K562 (cell line): ENCODE measurements around the gene ODAD3. TPM values are rescaled to one million over a fixed set of nuclear protein-coding genes. Genes with fewer than 3 reads are reported as not detected.

Experiments used
- ILF3 ChIP-seq: fragments of 450-650 bp; IDR thresholded peaks from 2 replicates; pipeline ENCODE4 v1.6.1; 2018; ENCODE audit warnings: antibody characterized with exemption, mild to moderate bottlenecking, moderate library complexity, borderline replicate concordance
- MXI1 ChIP-seq: IDR thresholded peaks from 2 replicates; pipeline ENCODE4 v1.6.1; 2011; ENCODE audit warnings: low read depth, mild to moderate bottlenecking, improper control_type of control experiment, low read length
- SMAD2 ChIP-seq: fragments of 150-350 bp; IDR thresholded peaks from 2 replicates; pipeline ENCODE4 v1.6.1; 2014; ENCODE audit warnings: low read depth, mild to moderate bottlenecking, low read length
- TOE1 ChIP-seq, 2 experiments: fragments of 450-650 bp in 1 of 2; sonication (generic) in 1 of 2; formaldehyde crosslinking in 1 of 2; IDR thresholded peaks; 2 replicates each; pipeline versions ENCODE4 v1.7.1 to v1.8.0; 2016 to 2022; ENCODE audit warnings: borderline replicate concordance in 2 of 2, mild to moderate bottlenecking in 2 of 2, antibody characterized with exemption in 1 of 2, inconsistent platforms in 1 of 2, low read depth in 1 of 2, missing genetic modification reagents in 1 of 2, moderate library complexity in 1 of 2
- ZEB2 ChIP-seq: fragments of 450-650 bp; IDR thresholded peaks from 2 replicates; pipeline ENCODE4 v1.6.1; 2016
- polyA plus RNA-seq, 8 experiments: library from polyadenylated mRNA; depleted of rRNA in 4 of 8; stranded (reverse) in 5 of 8; unstranded in 3 of 8; fragments of >200 nt; fragmentation: Nextera tagmentation in 2 of 8; fragmentation: Illumina TruSeq in 1 of 8; extraction: Ambion mirVana in 2 of 8; extraction: Trizol in 1 of 8; gene quantifications; 2 replicates each; pipeline versions ENCODE4 v1.2.1 to v1.2.3, GENCODE V29; 2011 to 2014; ENCODE audit warnings: inconsistent platforms in 1 of 8, missing spikeins in 1 of 8
- total RNA-seq, 7 experiments: library from RNA; depleted of rRNA in 6 of 7; stranded (reverse); fragments of >200 nt in 6 of 7; fragmentation: Illumina TruSeq in 2 of 7; extraction: Trizol in 2 of 7; gene quantifications; 2 replicates each; pipeline versions ENCODE4 v1.2.1 to v1.2.3, GENCODE V29; 2011 to 2021; ENCODE audit warnings: low replicate concordance in 1 of 7
- TF ChIP-seq, protein P1 (sequence below): fragments of 450-650 bp; IDR thresholded peaks from 2 replicates; pipeline ENCODE4 v1.6.1; 2016; ENCODE audit warnings: low read depth
- TF ChIP-seq, protein P2 (sequence below): fragments of 450-650 bp; IDR thresholded peaks from 2 replicates; pipeline ENCODE4 v1.6.1; 2017; ENCODE audit warnings: antibody characterized with exemption

Gene ODAD3
- total and polyA plus RNA-seq, 9 of the 15 experiments (the other 6 are each of a cell fraction or from before 2014, with no cell fraction given), result 0.07 to 0.72 (median 0.14) TPM; not detected in 2

- TF ChIP-seq, protein P1, sequence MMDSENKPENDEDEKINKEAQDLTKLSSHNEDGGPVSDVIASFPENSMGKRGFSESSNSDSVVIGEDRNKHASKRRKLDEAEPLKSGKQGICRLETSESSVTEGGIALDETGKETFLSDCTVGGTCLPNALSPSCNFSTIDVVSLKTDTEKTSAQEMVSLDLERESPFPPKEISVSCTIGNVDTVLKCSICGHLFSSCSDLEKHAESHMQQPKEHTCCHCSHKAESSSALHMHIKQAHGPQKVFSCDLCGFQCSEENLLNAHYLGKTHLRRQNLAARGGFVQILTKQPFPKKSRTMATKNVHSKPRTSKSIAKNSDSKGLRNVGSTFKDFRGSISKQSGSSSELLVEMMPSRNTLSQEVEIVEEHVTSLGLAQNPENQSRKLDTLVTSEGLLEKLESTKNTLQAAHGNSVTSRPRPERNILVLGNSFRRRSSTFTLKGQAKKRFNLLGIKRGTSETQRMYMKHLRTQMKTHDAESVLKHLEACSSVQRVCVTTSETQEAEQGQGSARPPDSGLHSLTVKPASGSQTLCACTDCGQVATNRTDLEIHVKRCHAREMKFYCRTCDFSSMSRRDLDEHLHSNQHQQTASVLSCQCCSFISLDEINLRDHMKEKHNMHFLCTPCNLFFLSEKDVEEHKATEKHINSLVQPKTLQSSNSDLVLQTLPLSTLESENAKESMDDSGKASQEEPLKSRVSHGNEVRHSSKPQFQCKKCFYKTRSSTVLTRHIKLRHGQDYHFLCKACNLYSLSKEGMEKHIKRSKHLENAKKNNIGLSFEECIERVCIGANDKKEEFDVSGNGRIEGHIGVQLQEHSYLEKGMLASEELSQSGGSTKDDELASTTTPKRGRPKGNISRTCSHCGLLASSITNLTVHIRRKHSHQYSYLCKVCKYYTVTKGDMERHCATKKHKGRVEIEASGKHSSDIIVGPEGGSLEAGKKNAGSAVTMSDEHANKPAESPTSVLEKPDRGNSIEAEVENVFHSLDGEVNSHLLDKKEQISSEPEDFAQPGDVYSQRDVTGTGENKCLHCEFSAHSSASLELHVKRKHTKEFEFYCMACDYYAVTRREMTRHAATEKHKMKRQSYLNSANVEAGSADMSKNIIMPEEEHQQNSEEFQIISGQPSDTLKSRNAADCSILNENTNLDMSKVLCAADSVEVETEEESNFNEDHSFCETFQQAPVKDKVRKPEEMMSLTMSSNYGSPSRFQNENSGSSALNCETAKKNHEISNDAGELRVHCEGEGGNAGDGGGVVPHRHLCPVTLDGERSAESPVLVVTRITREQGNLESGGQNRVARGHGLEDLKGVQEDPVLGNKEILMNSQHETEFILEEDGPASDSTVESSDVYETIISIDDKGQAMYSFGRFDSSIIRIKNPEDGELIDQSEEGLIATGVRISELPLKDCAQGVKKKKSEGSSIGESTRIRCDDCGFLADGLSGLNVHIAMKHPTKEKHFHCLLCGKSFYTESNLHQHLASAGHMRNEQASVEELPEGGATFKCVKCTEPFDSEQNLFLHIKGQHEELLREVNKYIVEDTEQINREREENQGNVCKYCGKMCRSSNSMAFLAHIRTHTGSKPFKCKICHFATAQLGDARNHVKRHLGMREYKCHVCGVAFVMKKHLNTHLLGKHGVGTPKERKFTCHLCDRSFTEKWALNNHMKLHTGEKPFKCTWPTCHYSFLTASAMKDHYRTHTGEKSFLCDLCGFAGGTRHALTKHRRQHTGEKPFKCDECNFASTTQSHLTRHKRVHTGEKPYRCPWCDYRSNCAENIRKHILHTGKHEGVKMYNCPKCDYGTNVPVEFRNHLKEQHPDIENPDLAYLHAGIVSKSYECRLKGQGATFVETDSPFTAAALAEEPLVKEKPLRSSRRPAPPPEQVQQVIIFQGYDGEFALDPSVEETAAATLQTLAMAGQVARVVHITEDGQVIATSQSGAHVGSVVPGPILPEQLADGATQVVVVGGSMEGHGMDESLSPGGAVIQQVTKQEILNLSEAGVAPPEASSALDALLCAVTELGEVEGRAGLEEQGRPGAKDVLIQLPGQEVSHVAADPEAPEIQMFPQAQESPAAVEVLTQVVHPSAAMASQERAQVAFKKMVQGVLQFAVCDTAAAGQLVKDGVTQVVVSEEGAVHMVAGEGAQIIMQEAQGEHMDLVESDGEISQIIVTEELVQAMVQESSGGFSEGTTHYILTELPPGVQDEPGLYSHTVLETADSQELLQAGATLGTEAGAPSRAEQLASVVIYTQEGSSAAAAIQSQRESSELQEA, result no peak
- no peak for TF ChIP-seq ZEB2
- no peak for TF ChIP-seq SMAD2
- TF ChIP-seq TOE1 (IDR thresholded peaks at IDR 0.05; ENCODE audit: borderline replicate concordance), result no peak; the same call in 1 of the 2 replicates
- no peak for TF ChIP-seq TOE1 (CRISPR knock-in tag; IDR thresholded peaks at IDR 0.05; ENCODE audit: borderline replicate concordance, low read depth)
- no peak for TF ChIP-seq ILF3
- TF ChIP-seq, protein P2, sequence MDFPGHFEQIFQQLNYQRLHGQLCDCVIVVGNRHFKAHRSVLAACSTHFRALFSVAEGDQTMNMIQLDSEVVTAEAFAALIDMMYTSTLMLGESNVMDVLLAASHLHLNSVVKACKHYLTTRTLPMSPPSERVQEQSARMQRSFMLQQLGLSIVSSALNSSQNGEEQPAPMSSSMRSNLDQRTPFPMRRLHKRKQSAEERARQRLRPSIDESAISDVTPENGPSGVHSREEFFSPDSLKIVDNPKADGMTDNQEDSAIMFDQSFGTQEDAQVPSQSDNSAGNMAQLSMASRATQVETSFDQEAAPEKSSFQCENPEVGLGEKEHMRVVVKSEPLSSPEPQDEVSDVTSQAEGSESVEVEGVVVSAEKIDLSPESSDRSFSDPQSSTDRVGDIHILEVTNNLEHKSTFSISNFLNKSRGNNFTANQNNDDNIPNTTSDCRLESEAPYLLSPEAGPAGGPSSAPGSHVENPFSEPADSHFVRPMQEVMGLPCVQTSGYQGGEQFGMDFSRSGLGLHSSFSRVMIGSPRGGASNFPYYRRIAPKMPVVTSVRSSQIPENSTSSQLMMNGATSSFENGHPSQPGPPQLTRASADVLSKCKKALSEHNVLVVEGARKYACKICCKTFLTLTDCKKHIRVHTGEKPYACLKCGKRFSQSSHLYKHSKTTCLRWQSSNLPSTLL, result no peak
- no peak; the same call in 1 of the 2 replicates for TF ChIP-seq MXI1
Observed at GRCh38 chr19:11374433-11375142, 60.3 kb downstream of the ODAD3 start, which contains the start of gene SWSAP1 (continued).
